22Rv1 (cell line): Measurements from ENCODE around the gene IGFBP3.

Experiments
- ZFX ChIP-seq: fragments of 450-650 bp; IDR thresholded peaks from 2 replicates; pipeline ENCODE4 v1.6.1; 2017; ENCODE audit warnings: antibody characterized with exemption, borderline replicate concordance
- TF ChIP-seq, protein P1 (sequence below): fragments of 450-650 bp; IDR thresholded peaks from 2 replicates; pipeline ENCODE4 v1.5.1; 2017; ENCODE audit warnings: mild to moderate bottlenecking

DNA sequence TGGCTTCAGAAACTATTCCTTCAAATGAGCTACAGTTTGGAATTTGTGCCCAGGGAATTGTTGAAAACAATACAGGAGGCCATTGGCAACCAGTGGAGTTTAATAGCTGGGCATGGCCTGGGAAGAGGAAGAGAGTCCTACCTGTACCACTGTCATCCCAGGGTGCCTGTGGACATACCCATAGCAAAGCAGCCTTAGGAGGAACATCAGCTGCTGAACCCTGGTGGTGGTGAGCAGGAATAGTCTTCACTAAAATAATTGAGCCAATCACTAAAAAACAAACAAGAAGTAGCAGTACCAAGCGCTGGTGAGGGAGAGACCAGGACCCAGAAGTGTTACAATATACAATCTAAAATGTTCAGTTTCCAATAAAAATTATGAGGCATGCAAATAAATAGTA lies 18.3 kb downstream of the IGFBP3 start:
- TF ChIP-seq, protein P1, sequence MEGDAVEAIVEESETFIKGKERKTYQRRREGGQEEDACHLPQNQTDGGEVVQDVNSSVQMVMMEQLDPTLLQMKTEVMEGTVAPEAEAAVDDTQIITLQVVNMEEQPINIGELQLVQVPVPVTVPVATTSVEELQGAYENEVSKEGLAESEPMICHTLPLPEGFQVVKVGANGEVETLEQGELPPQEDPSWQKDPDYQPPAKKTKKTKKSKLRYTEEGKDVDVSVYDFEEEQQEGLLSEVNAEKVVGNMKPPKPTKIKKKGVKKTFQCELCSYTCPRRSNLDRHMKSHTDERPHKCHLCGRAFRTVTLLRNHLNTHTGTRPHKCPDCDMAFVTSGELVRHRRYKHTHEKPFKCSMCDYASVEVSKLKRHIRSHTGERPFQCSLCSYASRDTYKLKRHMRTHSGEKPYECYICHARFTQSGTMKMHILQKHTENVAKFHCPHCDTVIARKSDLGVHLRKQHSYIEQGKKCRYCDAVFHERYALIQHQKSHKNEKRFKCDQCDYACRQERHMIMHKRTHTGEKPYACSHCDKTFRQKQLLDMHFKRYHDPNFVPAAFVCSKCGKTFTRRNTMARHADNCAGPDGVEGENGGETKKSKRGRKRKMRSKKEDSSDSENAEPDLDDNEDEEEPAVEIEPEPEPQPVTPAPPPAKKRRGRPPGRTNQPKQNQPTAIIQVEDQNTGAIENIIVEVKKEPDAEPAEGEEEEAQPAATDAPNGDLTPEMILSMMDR = 0 out of 2 replicates have a peak, but pooled peaks have one; percentile 8
- TF ChIP-seq ZFX = no peak
